GM19023 (cell line): Measurements from ENCODE around the gene RBM33.

Source experiments
- ATAC-seq: cut with Tn5 transposase; IDR thresholded peaks from one replicate; pipeline ENCODE4 v1.9.1; 2021; ENCODE audit warnings: mild to moderate bottlenecking, moderate library complexity; ENCODE audit not compliant: unreplicated experiment

The RBM33 gene

DNA sequence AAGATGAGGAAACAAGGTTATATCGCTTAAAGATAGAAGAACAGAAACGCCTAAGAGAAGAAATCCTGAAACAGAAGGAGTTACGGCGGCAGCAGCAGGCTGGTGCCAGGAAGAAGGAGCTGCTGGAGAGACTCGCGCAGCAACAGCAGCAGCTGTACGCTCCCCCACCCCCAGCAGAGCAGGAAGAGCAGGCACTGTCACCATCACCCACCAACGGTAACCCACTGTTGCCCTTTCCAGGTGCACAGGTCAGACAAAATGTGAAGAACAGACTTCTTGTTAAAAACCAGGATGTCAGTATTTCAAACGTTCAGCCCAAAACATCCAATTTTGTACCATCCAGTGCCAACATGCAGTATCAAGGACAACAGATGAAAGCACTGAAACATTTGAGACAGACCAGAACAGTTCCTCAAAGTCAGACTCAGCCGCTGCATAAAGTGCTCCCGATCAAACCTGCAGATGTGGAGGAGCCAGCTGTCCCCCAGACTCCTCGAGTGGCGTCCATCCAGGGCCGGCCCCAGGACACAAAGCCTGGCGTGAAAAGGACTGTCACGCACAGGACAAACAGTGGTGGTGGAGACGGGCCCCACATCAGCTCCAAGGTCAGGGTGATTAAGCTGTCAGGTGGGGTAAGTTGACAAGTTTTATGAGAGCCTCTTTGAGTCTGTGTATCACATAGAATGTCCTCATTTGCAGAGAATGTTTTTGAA, 100.7 kb downstream of the RBM33 start:
- no peak for ATAC-seq

DNA sequence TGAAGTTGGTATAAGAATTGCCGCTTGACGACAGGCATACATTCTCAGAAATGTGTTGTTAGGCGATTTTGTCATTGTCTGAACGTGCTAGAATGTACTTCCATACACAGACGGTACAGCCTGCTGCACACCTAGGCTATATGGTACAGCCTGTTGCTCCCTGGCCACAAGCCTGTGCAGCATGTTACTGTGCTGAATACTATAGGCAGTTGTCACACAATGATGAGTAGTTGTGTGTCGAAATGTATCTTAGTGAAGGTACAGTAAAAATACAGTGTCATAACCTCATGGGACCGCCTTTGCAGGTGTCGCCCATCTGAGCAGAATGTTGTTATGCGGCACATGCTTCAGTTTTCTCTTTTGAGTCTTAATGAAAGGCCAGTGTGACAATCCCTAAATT, 101.3 kb downstream of the RBM33 start:
- ATAC-seq = peak; percentile 16

DNA sequence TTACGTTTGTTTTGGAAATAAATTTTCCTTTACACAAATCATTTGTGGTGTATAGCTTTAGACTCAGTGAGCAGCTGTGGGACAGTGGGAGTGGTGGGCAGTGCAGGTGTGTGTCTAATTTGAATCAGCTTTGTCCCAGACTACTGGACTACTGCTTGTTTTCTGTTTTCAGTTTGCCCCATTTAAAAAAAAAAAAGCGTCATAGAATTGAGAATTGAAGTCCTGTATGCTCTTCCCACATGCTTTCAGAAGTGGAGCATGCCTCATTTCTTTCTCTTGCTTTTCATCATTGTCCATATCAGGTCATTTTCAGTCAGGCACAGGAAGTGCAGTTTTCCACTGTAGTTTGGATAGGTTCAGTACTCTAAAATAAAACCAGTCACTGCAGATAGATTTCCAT, 101.7 kb downstream of the RBM33 start:
- ATAC-seq = peak; percentile 74

DNA sequence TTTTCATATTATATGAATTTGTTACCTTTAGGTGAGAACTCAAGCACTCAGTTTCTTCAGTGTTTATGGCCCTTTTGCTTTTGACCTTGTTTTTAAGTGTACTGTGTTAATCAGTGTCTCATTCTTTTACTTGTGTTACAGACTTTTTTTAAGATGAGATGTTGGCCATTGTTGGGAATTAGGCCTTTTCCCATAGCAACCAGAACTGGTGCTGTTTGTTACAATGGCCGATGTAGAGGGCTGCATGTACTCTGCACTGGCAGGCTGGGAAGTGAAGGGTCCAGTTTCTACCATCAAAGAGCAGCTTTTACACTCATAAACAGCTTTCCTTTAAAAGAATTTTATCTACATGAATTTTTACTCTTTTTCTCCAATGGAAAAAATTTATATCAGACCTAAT, 102.7 kb downstream of the RBM33 start:
- ATAC-seq = no peak

DNA sequence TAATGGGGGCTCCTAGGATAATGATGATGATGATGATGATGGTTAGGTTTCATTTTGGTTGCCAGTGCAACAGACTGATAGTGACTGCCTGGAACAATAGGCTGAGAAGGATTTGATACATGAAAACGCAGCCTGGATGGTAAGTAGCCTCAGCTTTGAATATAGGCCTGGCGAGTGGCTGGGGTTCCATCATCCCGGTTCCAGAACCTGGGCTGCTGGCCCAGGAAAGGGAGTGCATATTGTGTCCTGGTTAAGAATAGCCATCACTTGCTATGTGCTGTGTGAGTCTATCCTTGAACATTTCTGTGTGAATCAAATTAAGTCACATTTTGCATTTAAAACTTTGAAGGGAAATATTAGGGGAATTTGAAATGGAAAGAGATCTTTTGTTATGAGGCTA, 105.1 kb downstream of the RBM33 start:
- no peak for ATAC-seq

DNA sequence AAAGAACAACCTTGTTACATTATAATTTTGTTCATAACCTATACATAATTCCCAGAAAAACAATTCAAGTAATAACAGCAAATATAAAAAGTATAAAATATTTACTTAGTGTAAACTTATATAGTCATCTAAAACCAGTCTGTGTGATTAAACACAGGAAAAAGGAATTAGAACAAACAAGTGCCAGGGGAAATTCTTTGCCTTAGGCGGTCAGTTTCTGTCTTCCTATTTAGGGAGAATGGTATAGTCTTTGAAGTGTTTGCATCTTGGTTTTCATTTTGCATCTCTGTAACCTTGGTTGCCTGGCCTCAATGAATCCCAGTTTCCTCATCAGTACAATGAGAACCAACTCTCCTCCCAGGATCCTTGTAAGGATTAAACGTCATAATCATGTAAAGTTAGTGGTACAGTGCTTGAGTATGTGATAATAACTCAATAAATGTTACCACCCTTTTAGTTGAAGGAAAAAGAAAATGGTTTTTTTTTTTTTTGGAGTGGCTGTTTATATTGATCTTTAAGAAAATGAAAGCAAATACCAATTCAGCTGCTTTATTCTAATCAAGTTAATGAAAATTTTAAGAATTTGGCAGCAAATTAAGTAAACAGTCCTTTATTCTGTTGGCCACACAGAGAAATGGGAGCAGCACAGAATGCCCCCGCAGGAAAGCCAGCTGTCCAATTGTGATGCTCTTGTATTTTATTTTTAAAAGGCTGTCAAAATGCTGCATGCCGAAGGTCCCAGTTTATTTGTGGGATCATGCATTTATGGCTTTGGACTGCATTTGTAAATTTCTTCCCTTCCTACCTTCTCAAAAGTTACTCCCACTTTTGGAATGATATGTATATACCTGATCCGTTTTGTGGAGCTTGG, 106.0 kb downstream of the RBM33 start:
- ATAC-seq = no peak

- no peak for ATAC-seq
Observed at GRCh38 chr7:155751409-155751808, 106.9 kb downstream of the RBM33 start.

DNA sequence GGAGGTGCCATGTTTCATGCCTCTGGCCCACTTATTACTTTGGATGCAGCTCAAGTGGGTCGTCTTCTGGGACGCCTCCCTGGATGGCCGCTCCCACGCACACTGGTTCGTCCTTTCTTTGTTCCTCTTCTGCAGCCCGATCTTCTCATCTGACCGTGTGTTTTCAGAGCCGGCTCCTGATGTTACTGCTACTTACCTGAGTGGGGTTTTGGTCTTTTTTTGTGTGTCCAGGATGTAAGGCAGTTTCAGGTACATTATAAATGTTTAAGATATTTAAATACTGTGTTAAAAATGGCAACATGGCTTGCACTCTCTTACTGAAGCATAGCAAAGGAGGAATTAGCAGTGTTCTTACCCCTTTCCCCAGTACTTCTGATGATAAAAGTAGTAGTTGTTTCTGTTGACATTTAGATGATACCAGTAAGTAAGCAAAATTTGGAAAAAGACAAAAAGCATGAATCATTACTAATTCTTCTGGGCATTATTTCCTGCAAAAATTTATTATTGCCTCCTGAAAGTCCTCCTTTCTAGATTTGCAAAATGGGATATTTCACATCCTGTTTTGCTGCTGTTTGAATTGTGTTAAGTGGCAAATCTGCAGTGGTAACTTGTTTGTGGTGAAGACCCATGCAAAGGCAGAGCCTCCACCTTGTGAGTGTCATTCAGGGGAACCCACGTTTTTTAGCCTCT, 108.4 kb downstream of the RBM33 start:
- ATAC-seq = peak; percentile 67

DNA sequence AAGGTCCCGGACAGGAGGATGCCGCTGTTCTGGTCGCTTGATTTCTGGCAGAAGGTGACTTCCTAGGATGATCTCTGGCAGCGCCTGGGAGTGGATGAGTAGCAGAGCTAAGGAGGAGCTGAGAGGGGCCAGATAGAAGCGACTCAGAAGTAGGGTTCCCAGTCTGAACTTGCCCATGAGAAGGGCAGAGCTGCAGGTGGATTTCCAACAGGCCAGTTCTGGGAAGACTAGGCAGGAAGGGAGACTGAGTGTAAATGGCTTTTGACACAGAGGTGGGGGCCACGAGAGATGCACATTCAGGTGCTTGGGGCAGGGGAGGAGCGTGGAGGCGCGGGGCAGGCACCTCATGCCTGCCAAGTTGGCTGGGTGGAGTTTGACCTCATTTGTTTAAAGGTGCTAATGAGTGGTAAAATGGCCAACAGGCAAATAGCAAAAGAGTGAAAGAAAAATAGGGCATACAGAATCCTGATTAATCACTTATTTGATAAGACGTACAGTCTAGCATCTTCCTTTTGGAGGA, 109.0 kb downstream of the RBM33 start:
- no peak for ATAC-seq

- no peak for ATAC-seq
Observed at GRCh38 chr7:155754165-155754564, 109.7 kb downstream of the RBM33 start.

DNA sequence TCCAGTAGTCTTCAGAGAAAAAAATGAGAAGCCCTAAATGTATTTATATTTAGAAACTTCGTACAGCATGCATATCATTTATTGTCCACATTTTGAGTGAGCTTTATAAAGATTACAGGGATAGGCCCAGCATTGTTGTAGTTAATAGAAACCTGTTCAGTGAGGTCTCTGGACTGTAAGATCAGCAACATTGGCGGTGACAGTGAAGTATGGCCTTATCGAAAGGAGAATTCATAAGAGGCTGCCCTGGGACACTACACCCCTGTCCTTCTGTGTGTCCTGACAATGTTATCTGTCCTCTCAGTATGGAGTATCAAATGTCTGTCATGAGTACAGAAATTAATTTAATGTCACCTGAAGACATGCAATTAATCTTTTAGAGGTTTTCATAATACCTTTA, 110.6 kb downstream of the RBM33 start:
- ATAC-seq = no peak

GRCh38 chr7:155756322-155756721, 111.9 kb downstream of the RBM33 start:
- no peak for ATAC-seq

DNA sequence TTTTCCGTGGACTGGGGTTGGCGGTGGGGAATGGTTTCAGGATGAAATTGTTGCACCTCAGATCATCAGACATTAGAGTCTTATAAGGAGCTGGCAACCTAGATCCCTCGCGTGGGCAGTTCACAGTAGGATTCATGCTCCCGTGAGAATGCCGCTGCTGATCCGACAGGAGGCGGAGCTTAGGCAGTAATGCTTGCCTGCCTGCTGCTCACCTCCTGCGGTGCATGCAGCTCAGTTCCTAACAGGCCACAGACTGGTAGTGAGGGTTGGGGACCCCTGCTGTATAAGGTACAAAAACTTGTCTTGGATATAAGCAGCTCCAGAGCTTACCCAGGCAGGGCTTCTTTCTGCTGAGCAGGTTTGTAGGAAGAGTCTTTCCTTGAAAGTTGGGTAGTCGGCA, 113.9 kb downstream of the RBM33 start:
- no peak for ATAC-seq

DNA sequence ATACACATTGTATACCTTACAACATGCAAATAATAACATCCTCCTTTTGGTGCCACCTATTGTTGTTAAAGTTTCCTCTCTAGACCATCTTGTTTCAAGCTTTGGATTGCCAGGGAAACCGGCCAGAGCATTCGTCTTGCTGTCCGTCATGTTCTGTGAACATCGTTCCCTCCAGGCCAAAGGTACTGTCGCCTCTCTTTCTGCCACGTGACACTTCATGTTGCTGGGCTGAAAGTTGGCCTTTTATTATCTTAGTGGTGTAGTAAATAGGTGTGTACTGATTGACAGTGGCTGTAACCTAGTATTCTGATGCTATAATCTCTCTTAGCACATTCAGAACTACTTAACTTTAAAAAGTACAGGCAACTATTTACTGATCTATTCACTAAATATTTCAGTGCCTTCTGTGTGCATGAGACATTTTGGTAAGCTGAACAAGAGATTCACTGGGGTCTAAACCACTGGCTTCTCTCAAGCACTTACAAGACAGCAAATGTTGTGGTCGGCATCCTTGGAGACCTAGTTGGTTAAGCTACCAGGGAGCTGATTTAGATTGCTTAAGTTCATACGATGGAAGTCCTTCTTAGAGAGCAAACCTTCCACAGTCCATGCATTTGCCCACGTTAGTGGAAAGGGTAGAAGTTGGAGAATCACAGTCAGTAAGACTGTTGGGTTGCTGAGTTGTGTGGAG, 115.4 kb downstream of the RBM33 start:
- no peak for ATAC-seq

- ATAC-seq = no peak
Observed at GRCh38 chr7:155761162-155761561, 116.7 kb downstream of the RBM33 start.

DNA sequence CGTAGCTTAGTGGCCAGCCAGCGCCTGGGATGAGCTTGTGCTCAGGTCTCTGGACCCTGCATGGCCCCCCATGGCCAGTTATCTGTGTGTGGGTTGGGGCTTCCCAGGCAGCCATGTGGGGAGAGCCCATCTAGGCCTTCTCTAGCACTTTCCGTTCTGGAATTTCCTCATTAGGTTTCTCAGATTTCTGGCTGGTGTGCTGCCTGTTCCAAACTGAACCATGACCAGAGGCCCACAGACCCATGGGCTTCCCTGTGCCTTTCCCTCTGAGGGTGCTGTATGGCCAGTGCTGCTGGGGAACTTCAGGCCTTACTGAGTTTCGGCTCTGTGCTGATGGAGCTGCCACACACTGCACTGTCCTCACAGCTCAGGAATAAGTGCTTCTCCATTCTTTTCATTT, 117.6 kb downstream of the RBM33 start:
- no peak for ATAC-seq

- no peak for ATAC-seq
Observed at GRCh38 chr7:155762655-155763054, 118.2 kb downstream of the RBM33 start.

GRCh38 chr7:155763122-155763521, 118.7 kb downstream of the RBM33 start:
- ATAC-seq = no peak

- peak; percentile 65 for ATAC-seq
Observed at GRCh38 chr7:155763691-155764437, 119.4 kb downstream of the RBM33 start.

DNA sequence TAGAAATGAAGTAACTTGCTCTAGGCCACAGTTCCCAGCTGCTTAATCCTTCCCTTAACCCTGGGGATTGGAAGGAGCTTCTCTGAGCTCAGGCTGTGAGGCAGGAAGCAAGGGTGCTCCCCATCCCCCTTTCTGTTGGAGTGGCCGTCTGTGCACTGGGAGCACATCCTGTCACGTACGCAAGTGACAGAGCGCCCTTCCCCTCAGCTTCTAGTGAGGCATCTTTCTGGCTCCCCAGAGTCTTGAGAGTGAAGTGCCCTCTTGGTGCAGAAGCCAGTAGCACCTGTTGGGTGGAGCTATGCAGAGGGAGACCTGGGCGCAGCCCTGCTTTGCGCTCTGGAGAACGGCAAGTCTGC, 120.0 kb downstream of the RBM33 start:
- peak; percentile 42 for ATAC-seq
